KMS-11 (cell line): Measurements from ENCODE around the gene ITGAL.

Experiments
- H2AFZ ChIP-seq: fragments of 200-600 bp; sonication (generic); 2 replicates; pipeline ENCODE4 v1.6.1; 2016; ENCODE audit warnings: antibody characterized with exemption, mixed run types, low read depth
- H3K27ac ChIP-seq: fragments of 200-600 bp; sonication (generic); 2 replicates; pipeline ENCODE4 v1.6.1; 2016; ENCODE audit warnings: mild to moderate bottlenecking, mixed run types
- H3K27me3 ChIP-seq: fragments of 200-600 bp; sonication (generic); 2 replicates; pipeline ENCODE4 v1.6.1; 2017; ENCODE audit warnings: mild to moderate bottlenecking, low read depth, mixed run types, moderate library complexity; ENCODE audit not compliant: insufficient read depth
- H3K36me3 ChIP-seq: fragments of 200-600 bp; sonication (generic); 2 replicates; pipeline ENCODE4 v1.6.1; 2017; ENCODE audit warnings: mild to moderate bottlenecking, mixed run types; ENCODE audit not compliant: insufficient read depth
- H3K4me1 ChIP-seq: fragments of 200-600 bp; sonication (generic); 2 replicates; pipeline ENCODE4 v1.6.1; 2016; ENCODE audit warnings: mild to moderate bottlenecking, low read depth, mixed run types; ENCODE audit not compliant: poor library complexity, severe bottlenecking
- H3K4me2 ChIP-seq: fragments of 200-600 bp; sonication (generic); 2 replicates; pipeline ENCODE4 v1.7.0; 2016; ENCODE audit warnings: mild to moderate bottlenecking, mixed run types
- H3K4me3 ChIP-seq: fragments of 200-600 bp; sonication (generic); IDR thresholded peaks from 2 replicates; pipeline ENCODE4 v1.6.1; 2017; ENCODE audit warnings: low read depth, low read length, mixed read lengths; ENCODE audit not compliant: insufficient read depth
- H3K79me2 ChIP-seq: fragments of 200-600 bp; sonication (generic); 2 replicates; pipeline ENCODE4 v1.6.1; 2016; ENCODE audit warnings: low read depth, mixed run types; ENCODE audit not compliant: insufficient read depth
- H3K9ac ChIP-seq: fragments of 200-600 bp; sonication (generic); 2 replicates; pipeline ENCODE4 v1.6.1; 2016; ENCODE audit warnings: mild to moderate bottlenecking, mixed run types
- H4K20me1 ChIP-seq: fragments of 200-600 bp; sonication (generic); 2 replicates; pipeline ENCODE4 v1.6.1; 2016; ENCODE audit warnings: mild to moderate bottlenecking, mixed run types; ENCODE audit not compliant: insufficient read depth
- TF ChIP-seq, protein P1 (sequence below): fragments of 200-600 bp; sonication (generic); conservative IDR thresholded peaks from 2 replicates; pipeline ENCODE4 v1.6.1; 2017; ENCODE audit warnings: low read depth, mild to moderate bottlenecking, antibody characterized with exemption, low read length, moderate library complexity, mixed read lengths

ITGAL gene

DNA sequence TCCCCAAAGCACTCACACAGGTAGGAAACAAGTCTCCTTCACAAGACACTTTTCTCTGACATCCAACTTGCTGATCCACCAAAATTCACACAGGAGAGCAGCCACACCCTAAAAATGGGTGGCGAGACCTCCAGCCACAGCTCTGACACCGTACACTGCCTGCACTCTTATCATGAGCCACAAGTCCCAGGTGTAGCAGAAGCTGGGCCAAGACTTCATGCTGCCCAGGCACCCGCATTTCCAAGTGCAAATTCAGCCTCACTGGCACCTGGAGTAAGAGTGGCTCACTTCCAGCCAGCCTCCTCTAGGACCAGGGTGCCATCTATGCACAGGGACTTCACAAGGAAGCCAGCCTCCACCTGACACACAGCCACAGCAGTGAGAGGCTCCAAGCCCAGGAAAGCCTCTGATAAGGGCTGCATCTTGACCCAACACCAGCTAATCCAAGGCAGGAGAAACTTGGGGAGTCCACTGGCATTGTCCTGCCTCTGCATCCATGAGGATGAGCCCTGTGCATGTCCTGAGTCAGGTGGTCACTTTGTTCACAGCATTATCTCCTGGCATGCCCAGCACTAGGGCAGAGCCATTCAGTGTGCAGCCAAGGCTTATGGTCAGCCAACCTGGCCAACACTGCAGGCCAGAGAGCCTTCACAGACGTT lies 56.4 kb downstream of the ITGAL start:
- TF ChIP-seq, protein P1, sequence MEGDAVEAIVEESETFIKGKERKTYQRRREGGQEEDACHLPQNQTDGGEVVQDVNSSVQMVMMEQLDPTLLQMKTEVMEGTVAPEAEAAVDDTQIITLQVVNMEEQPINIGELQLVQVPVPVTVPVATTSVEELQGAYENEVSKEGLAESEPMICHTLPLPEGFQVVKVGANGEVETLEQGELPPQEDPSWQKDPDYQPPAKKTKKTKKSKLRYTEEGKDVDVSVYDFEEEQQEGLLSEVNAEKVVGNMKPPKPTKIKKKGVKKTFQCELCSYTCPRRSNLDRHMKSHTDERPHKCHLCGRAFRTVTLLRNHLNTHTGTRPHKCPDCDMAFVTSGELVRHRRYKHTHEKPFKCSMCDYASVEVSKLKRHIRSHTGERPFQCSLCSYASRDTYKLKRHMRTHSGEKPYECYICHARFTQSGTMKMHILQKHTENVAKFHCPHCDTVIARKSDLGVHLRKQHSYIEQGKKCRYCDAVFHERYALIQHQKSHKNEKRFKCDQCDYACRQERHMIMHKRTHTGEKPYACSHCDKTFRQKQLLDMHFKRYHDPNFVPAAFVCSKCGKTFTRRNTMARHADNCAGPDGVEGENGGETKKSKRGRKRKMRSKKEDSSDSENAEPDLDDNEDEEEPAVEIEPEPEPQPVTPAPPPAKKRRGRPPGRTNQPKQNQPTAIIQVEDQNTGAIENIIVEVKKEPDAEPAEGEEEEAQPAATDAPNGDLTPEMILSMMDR: no peak
- H3K4me3 ChIP-seq: no peak overlapping the region
- H3K9ac ChIP-seq: no peak overlapping the region
- H3K4me1 ChIP-seq: peaks cover 22% of the 10 kb centered on the region
- H4K20me1 ChIP-seq: no peaks in the 10 kb centered on the region
- no peak overlapping the region for H2AFZ ChIP-seq
- no peaks in the 10 kb centered on the region for H3K27me3 ChIP-seq
- no peaks in the 10 kb centered on the region; the same call in 1 of the 2 replicates for H3K79me2 ChIP-seq
- H3K27ac ChIP-seq: no peak overlapping the region
- no peak overlapping the region; the same call in 1 of the 2 replicates for H3K4me2 ChIP-seq
- H3K36me3 ChIP-seq: no peaks in the 10 kb centered on the region

DNA sequence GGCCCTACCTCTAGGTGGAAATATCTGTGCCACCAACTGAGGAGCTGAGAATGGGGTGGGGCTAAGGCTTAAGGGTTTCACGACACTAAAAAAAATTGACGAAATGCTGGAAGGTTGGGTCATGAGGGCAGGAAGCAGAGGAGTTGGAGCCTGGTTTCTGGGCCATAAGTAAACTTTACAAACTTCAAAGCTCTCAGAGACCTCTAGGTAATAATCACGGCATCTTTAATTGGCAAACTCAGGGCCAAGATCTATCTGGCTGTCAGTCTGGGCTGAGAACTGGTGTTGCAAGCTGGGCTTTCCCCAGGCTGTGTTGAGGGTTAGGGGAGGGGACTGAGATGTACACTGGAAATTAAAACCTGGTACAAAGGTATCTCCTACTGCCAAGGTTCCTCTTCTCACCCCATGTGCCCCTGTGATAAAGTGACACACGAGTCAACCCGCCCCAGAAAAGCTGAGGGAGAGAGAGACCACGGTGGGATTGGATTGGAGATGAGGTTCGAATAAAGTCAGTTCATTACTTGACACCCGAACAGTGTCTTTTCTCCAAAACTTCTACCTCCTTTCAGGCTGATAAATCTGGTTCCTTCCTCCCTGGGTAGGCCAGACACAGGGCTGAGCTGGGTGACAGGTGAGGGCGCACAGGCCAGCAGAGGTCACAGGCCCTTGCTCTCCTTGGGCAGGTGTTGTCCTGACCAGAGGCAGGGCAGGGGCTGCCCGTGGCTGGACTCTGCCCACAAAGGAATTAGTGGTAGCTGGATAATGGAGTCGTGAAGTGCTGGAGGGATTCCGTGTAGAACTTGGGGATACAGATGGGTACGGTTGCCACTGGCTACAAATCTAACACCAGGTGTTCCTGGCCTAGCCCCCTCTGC lies 57.9 kb downstream of the ITGAL start:
- Histone ChIP-seq H3K9ac (no peak overlapping the region), H3K4me2 (no peak overlapping the region)

DNA sequence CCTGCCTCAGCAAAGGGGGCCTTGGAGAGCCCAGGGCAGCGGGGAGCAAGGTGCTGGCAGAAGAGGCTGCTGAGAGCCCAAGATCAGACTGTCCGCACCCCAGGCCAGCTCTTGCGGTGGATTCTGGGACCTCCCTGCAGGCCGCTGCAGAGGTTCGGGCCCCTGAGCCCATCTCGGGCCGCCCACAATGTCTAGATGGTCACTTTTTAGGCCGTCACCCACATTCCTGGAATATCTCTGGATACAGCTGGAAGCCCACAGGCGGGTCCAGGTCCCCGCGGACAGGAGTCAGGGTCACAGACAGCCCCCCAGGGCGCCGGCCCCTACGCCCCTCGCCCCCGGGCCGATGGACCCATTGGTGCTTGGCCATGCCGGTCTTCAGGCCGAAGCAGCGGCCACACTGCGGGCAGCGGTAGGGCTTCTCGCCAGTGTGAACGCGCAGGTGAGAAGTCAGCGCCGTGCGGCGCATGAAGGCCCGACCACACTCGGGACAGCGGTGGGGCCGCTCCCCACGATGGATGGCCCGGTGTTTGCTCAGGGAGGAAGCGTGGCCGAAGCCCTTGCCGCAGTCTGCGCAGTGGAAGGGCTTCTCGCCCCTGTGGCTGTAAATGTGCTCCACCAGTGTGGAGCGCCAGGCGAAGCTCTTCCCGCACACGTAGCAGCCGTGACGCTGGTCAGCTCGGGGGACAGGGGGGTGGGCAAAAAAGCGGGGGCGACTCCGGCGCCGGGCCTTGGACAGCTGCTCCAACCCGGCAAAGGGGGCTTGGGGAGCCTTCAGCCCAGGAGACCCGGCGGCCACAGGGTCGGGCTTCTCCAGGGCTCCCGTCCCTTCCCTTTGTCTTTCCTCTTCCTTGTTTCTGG lies 60.0 kb downstream of the ITGAL start:
- no peaks in the 10 kb centered on the region for H4K20me1 ChIP-seq
- H3K27me3 ChIP-seq: no peaks in the 10 kb centered on the region
- H3K4me3 ChIP-seq: no peak overlapping the region
- H3K4me1 ChIP-seq: peaks cover 34% of the 10 kb centered on the region
- no peak overlapping the region for H3K27ac ChIP-seq
- TF ChIP-seq, protein P1: no peak
- H3K36me3 ChIP-seq: no peaks in the 10 kb centered on the region
- H3K79me2 ChIP-seq: no peaks in the 10 kb centered on the region; the same call in 1 of the 2 replicates
- H3K9ac ChIP-seq: no peak overlapping the region
- no peak overlapping the region; the same call in 1 of the 2 replicates for H3K4me2 ChIP-seq
- H2AFZ ChIP-seq: no peak overlapping the region

More for the DNA sequence above, 57.9 kb downstream of the ITGAL start:
- H2AFZ ChIP-seq: no peak overlapping the region
- H3K27ac ChIP-seq: no peak overlapping the region
- H3K4me1 ChIP-seq: peaks cover 24% of the 10 kb centered on the region
- H4K20me1 ChIP-seq: no peaks in the 10 kb centered on the region
- no peaks in the 10 kb centered on the region for H3K36me3 ChIP-seq
- H3K79me2 ChIP-seq: no peaks in the 10 kb centered on the region; the same call in 1 of the 2 replicates
- TF ChIP-seq, protein P1: no peak
- H3K4me3 ChIP-seq: no peak overlapping the region
- no peaks in the 10 kb centered on the region for H3K27me3 ChIP-seq

DNA sequence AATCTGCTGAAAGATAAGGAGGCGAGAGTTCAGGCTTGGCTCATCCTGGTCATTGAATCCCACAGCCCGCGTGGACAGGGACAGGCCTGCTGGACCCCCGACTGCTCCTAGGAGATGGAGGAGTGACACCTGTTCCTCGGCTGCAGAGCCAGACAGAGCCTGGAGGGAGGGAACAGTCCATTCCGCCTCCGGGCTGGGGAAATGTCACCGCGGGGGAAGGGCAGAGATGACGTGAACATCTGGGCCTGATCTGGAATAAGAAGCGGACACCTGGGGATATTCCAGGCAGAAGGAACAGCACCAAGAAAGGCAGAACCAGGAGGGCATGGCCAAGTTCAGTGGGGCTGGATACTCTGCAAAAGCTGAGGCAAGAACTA lies 60.6 kb downstream of the ITGAL start:
- Histone ChIP-seq H4K20me1 (no peaks in the 10 kb centered on the region), H2AFZ (no peak overlapping the region), H3K79me2 (no peaks in the 10 kb centered on the region; the same call in 1 of the 2 replicates), H3K4me3 (no peak overlapping the region), H3K27me3 (no peaks in the 10 kb centered on the region), H3K9ac (no peak overlapping the region), H3K4me1 (peaks cover 28% of the 10 kb centered on the region), H3K4me2 (peak overlapping the region; percentile 81; the same call in 1 of the 2 replicates), H3K27ac (no peak overlapping the region), H3K36me3 (no peaks in the 10 kb centered on the region)
- TF ChIP-seq, protein P1: no peak
